K562 (cell line): ENCODE data around the gene ANKRD13A. TPM values are rescaled to one million over a fixed set of nuclear protein-coding genes. Genes with fewer than 3 reads are reported as not detected.
A peak's percentile ranks its signal among the peaks of the same experiment; 100 is the strongest.

Experiments
- ATAC-seq: fragments of 200-7000 bp; cut with Tn5 transposase; 3 replicates; pipeline ENCODE4 v1.9.1; 2020; ENCODE audit warnings: moderate library complexity
- BruUV-seq: library from RNA; stranded (reverse); fragments of 400-500 nt; replicated peaks from 2 replicates; lab custom pipeline; 2021; lab: Mats Ljungman, UMichigan
- CTCF ChIA-PET: fragments of 300-600 bp; formaldehyde crosslinking; extraction: SDS; loops from one replicate; lab custom pipeline; 2021; ENCODE audit warnings: low intra/inter-chr PET ratio; lab: Yijun Ruan, JAX
- POLR2A ChIA-PET: fragments of 300-600, 350-650 bp; sonication (Branson Sonifier 250); formaldehyde crosslinking; extraction: SDS; loops from one replicate; lab custom pipeline; 2021; ENCODE audit warnings: antibody characterized with exemption, inconsistent platforms; lab: Yijun Ruan, JAX
- DNase-seq, 4 experiments: peaks; one replicate each; pipeline versions ENCODE4 v3.0.0 to v3.0.0-alpha.2; 2011 to 2018; ENCODE audit warnings: low spot score in 3 of 4, mixed read lengths in 3 of 4; ENCODE audit errors: extremely low read depth in 1 of 4
- FAIRE-seq: peaks from 2 replicates; lab custom pipeline; 2011; peaks lifted over from hg19 to GRCh38; lab: Jason Lieb, UNC
- H2AFZ ChIP-seq: 2 replicates; pipeline ENCODE4 v1.6.0; 2011; ENCODE audit warnings: low read depth, low read length, control low read depth, inconsistent platforms
- H3K27ac ChIP-seq: fragments of 200-600 bp; 3 replicates; pipeline ENCODE4 v1.8.0; 2011; ENCODE audit warnings: low read depth, mild to moderate bottlenecking, control low read depth, inconsistent platforms, low read length, moderate library complexity, mixed read lengths; ENCODE audit errors: extremely low read depth
- H3K27me3 ChIP-seq, 2 experiments: fragments of 300-600 bp in 1 of 2; 2 replicates in 1 of 2; 3 replicates in 1 of 2; pipeline versions ENCODE4 v1.6.0 to v1.8.0; 2011; ENCODE audit warnings: inconsistent platforms in 2 of 2, low read length in 2 of 2, mild to moderate bottlenecking in 1 of 2, mixed read lengths in 1 of 2, moderate library complexity in 1 of 2; ENCODE audit not compliant: control insufficient read depth in 2 of 2, insufficient read depth in 2 of 2
- H3K36me3 ChIP-seq: fragments of 300-600 bp; 3 replicates; pipeline ENCODE4 v1.8.0; 2011; ENCODE audit warnings: mild to moderate bottlenecking, low read length, inconsistent platforms; ENCODE audit not compliant: control insufficient read depth, insufficient read depth
- H3K4me1 ChIP-seq, 2 experiments: fragments of 200-600 bp in 1 of 2; replicated peaks in 1 of 2; 2 replicates in 1 of 2; 3 replicates in 1 of 2; pipeline versions ENCODE4 v1.5.1 to v1.8.0; 2011; ENCODE audit warnings: inconsistent platforms in 2 of 2, low read length in 2 of 2, mild to moderate bottlenecking in 1 of 2, mixed read lengths in 1 of 2, moderate library complexity in 1 of 2; ENCODE audit not compliant: control insufficient read depth in 2 of 2, insufficient read depth in 2 of 2
- H3K4me2 ChIP-seq: 2 replicates; pipeline ENCODE4 v1.6.1; 2011; ENCODE audit warnings: low read length, control low read depth, inconsistent platforms, mixed read lengths; ENCODE audit not compliant: insufficient read depth
- H3K4me3 ChIP-seq: fragments of 200-600 bp; sonication (generic), shearing (Covaris generic); 2 replicates; pipeline ENCODE4 v1.5.1; 2016; ENCODE audit warnings: control low read depth, inconsistent platforms
- H3K79me2 ChIP-seq: fragments of 200-600 bp; 3 replicates; pipeline ENCODE4 v1.8.0; 2011; ENCODE audit warnings: low read length, inconsistent platforms; ENCODE audit not compliant: control insufficient read depth, insufficient read depth
- H3K9ac ChIP-seq, 2 experiments: 2 replicates each; pipeline versions ENCODE4 v1.6.0 to v1.6.1; 2011; ENCODE audit warnings: low read depth in 2 of 2, low read length in 2 of 2, control low read depth in 1 of 2, inconsistent platforms in 1 of 2, mild to moderate bottlenecking in 1 of 2, mixed read lengths in 1 of 2; ENCODE audit not compliant: insufficient read depth in 1 of 2
- H3K9me1 ChIP-seq: one replicate; pipeline ENCODE4 v1.6.0; 2011; ENCODE audit warnings: inconsistent platforms, mild to moderate bottlenecking, low read length, moderate library complexity; ENCODE audit not compliant: control insufficient read depth, insufficient read depth
- H3K9me3 ChIP-seq: replicated peaks from 2 replicates; pipeline ENCODE4 v1.5.1; 2011; ENCODE audit warnings: low read depth, low read length, inconsistent platforms; ENCODE audit not compliant: control insufficient read depth, insufficient read depth
- H4K20me1 ChIP-seq: replicated peaks from 2 replicates; pipeline ENCODE4 v1.6.1; 2011; ENCODE audit warnings: low read length, inconsistent platforms, mixed read lengths; ENCODE audit not compliant: control insufficient read depth, insufficient read depth
- ATF1 ChIP-seq, 2 experiments: fragments of 450-650 bp in 1 of 2; IDR thresholded peaks; 2 replicates each; pipeline ENCODE4 v1.6.1; 2016; ENCODE audit warnings: missing compliant biosample characterization in 1 of 2, missing genetic modification characterization in 1 of 2
- CBFB ChIP-seq: sonication (generic); formaldehyde crosslinking; IDR thresholded peaks from 2 replicates; pipeline ENCODE4 v1.4.0; 2020; ENCODE audit warnings: mild to moderate bottlenecking, missing genetic modification reagents
- CHD1 ChIP-seq: fragments of 200-600 bp; sonication (generic); IDR thresholded peaks from one replicate; pipeline ENCODE4 v1.6.1; 2012; ENCODE audit warnings: mild to moderate bottlenecking, moderate library complexity, low read length, inconsistent platforms
- FOXA1 ChIP-seq: fragments of 450-650 bp; IDR thresholded peaks from 2 replicates; pipeline ENCODE4 v1.6.1; 2016; ENCODE audit warnings: mild to moderate bottlenecking, borderline replicate concordance
- HSF4 ChIP-seq: fragments of 250-450 bp; sonication (Bioruptor Pico); IDR thresholded peaks from 2 replicates; pipeline ENCODE4 v2.1.2; 2022; ENCODE audit warnings: mild to moderate bottlenecking, moderate library complexity, borderline replicate concordance
- ID3 ChIP-seq, 2 experiments: fragments of 250-450 bp in 1 of 2; fragments of 450-650 bp in 1 of 2; sonication (Bioruptor Pico) in 1 of 2; IDR thresholded peaks; 2 replicates each; pipeline versions ENCODE4 v1.6.1 to v1.8.0; 2016 to 2021; ENCODE audit warnings: mild to moderate bottlenecking in 2 of 2, moderate library complexity in 2 of 2, missing compliant biosample characterization in 1 of 2, missing genetic modification characterization in 1 of 2
- LEF1 ChIP-seq: fragments of 450-650 bp; IDR thresholded peaks from 2 replicates; pipeline ENCODE4 v1.6.1; 2016; ENCODE audit warnings: mild to moderate bottlenecking
- PTRF ChIP-seq: fragments of 450-650 bp; IDR thresholded peaks from 2 replicates; pipeline ENCODE4 v1.6.1; 2016; ENCODE audit warnings: mild to moderate bottlenecking, missing genetic modification characterization, missing compliant biosample characterization
- SOX6 ChIP-seq: fragments of 450-650 bp; IDR thresholded peaks from 2 replicates; pipeline ENCODE4 v1.6.1; 2014; ENCODE audit warnings: mild to moderate bottlenecking
- SRSF9 ChIP-seq: fragments of 200-400 bp; formaldehyde crosslinking; IDR thresholded peaks from 2 replicates; pipeline ENCODE4 v1.6.1; 2017; ENCODE audit warnings: low read depth, low read length, borderline replicate concordance
- STAT5A ChIP-seq: IDR thresholded peaks from 2 replicates; pipeline ENCODE4 v1.6.1; 2012; ENCODE audit warnings: low read length, inconsistent platforms, borderline replicate concordance
- TEAD2 ChIP-seq: fragments of 450-650 bp; IDR thresholded peaks from 2 replicates; pipeline ENCODE4 v1.6.1; 2016; ENCODE audit warnings: missing genetic modification characterization, control low read depth, missing compliant biosample characterization
- ZNF121 ChIP-seq: sonication (generic); formaldehyde crosslinking; conservative IDR thresholded peaks from 2 replicates; pipeline ENCODE4 v1.8.0; 2022; ENCODE audit warnings: missing genetic modification reagents
- WGBS: fragments of 100-300 bp; shearing (Covaris generic); methylation state at CpG from one replicate; pipeline ENCODE4 v1.1.6; 2016; ENCODE audit warnings: low coverage, mixed read lengths; ENCODE audit not compliant: insufficient coverage; ENCODE audit errors: missing lambda C conversion rate; 5-methylcytosine and 5-hydroxymethylcytosine counted together
- in situ Hi-C: fragments of 300-500 bp; cut with MboI; formaldehyde crosslinking; loops from 4 replicates; pipeline ENCODE4 v1.15.0; 2018; ENCODE audit warnings: inconsistent platforms, mixed read lengths
- intact Hi-C: fragments of 100-400 bp; cut with micrococcal nuclease; formaldehyde crosslinking; loops from 2 replicates; pipeline ENCODE4 v1.14.2; 2022
- polyA plus RNA-seq, 8 experiments: library from polyadenylated mRNA; depleted of rRNA in 4 of 8; stranded (reverse) in 5 of 8; unstranded in 3 of 8; fragments of >200 nt; fragmentation: Nextera tagmentation in 2 of 8; fragmentation: Illumina TruSeq in 1 of 8; extraction: Ambion mirVana in 2 of 8; extraction: Trizol in 1 of 8; gene quantifications; 2 replicates each; pipeline versions ENCODE4 v1.2.1 to v1.2.3, GENCODE V29; 2011 to 2014; ENCODE audit warnings: inconsistent platforms in 1 of 8, missing spikeins in 1 of 8
- total RNA-seq, 7 experiments: library from RNA; depleted of rRNA in 6 of 7; stranded (reverse); fragments of >200 nt in 6 of 7; fragmentation: Illumina TruSeq in 2 of 7; extraction: Trizol in 2 of 7; gene quantifications; 2 replicates each; pipeline versions ENCODE4 v1.2.1 to v1.2.3, GENCODE V29; 2011 to 2021; ENCODE audit warnings: low replicate concordance in 1 of 7
- TF ChIP-seq, protein P1 (sequence below): fragments of 250-450 bp; sonication (Bioruptor Pico); IDR thresholded peaks from 2 replicates; pipeline ENCODE4 v1.5.1; 2021; ENCODE audit warnings: mild to moderate bottlenecking
- TF ChIP-seq, protein P2 (sequence below): fragments of 250-450 bp; sonication (Bioruptor Pico); IDR thresholded peaks from 2 replicates; pipeline ENCODE4 v1.6.1; 2021; ENCODE audit warnings: mild to moderate bottlenecking

The ANKRD13A gene
- total and polyA plus RNA-seq, 9 of the 15 experiments (the other 6 are each of a cell fraction or from before 2014, with no cell fraction given), result 5.0 to 55.0 (median 41.5) TPM

GRCh38 chr12:109972821-109973220 is 26.4 kb upstream of the ANKRD13A start:
- CTCF ChIA-PET, result no interaction called here
- H3K36me3 ChIP-seq, result peaks cover 39% of the 10 kb centered on the region; the same call in 1 of the 3 replicates

GRCh38 chr12:109981311-109981710 is 17.9 kb upstream of the ANKRD13A start:
- 76% methylated on average over 5 of the region's 5 CpGs for WGBS
- CTCF ChIA-PET, result no interaction called here
- H2AFZ ChIP-seq, result no peak overlapping the region
- intact Hi-C loops, result no loop called here
- FAIRE-seq (no peak), DNase-seq (no peak), ATAC-seq (no peak)
- peaks cover 78% of the 10 kb centered on the region for H3K36me3 ChIP-seq
- H3K27me3 ChIP-seq, result no peaks in the 10 kb centered on the region
- no peaks in the 10 kb centered on the region for H4K20me1 ChIP-seq
- H3K9ac ChIP-seq, result no peak overlapping the region
- in situ Hi-C loops, result no loop called here
- BruUV-seq, result no TSS peak
- no peaks in the 10 kb centered on the region for H3K9me3 ChIP-seq
- 0 out of 5 replicates have a peak, but pooled peaks cover 0 to 3% of the 10 kb centered on the region in 2 experiments for H3K4me1 ChIP-seq
- no peak overlapping the region for H3K27ac ChIP-seq
- no peak overlapping the region for H3K4me3 ChIP-seq
- no peaks in the 10 kb centered on the region for H3K79me2 ChIP-seq
- no peaks in the 10 kb centered on the region for H3K9me1 ChIP-seq
- no peak overlapping the region for H3K4me2 ChIP-seq
- POLR2A ChIA-PET, result interaction anchor here (0.5 to 0.9 kb wide), 2 partner anchors 13 to 92 kb away, joined by 3 read pairs; no protein-coding TSS in a partner anchor
- TF ChIP-seq TEAD2 (tag), result no peak
- no peak for TF ChIP-seq FOXA1
- TF ChIP-seq SRSF9, result no peak
- no peak for TF ChIP-seq SOX6
- no peak for TF ChIP-seq LEF1
- TF ChIP-seq STAT5A, result no peak
- TF ChIP-seq, protein P1, sequence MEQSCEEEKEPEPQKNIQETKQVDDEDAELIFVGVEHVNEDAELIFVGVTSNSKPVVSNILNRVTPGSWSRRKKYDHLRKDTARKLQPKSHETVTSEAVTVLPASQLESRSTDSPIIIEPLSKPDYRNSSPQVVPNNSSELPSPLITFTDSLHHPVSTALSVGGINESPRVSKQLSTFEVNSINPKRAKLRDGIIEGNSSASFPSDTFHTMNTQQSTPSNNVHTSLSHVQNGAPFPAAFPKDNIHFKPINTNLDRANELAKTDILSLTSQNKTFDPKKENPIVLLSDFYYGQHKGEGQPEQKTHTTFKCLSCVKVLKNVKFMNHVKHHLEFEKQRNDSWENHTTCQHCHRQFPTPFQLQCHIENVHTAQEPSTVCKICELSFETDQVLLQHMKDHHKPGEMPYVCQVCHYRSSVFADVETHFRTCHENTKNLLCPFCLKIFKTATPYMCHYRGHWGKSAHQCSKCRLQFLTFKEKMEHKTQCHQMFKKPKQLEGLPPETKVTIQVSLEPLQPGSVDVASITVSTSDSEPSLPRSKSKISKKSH, result no peak
- no peak for TF ChIP-seq HSF4
- TF ChIP-seq ID3 (CRISPR knock-in tag; IDR thresholded peaks at IDR 0.05), result no peak
- no peak for TF ChIP-seq ID3 (tag; IDR thresholded peaks at IDR 0.05)
- TF ChIP-seq ATF1 (CRISPR knock-in tag; IDR thresholded peaks at IDR 0.05), result no peak
- TF ChIP-seq ATF1 (tag; IDR thresholded peaks at IDR 0.05), result no peak
- TF ChIP-seq PTRF, result no peak
- no peak for TF ChIP-seq CHD1
- TF ChIP-seq CBFB (CRISPR knock-in tag), result no peak

More at GRCh38 chr12:109972821-109973220, 26.4 kb upstream of the ANKRD13A start:
- H3K79me2 ChIP-seq, result no peaks in the 10 kb centered on the region
- no peak overlapping the region for H3K27ac ChIP-seq
- BruUV-seq, result no TSS peak
- H3K27me3 ChIP-seq, result no peaks in the 10 kb centered on the region
- ATAC-seq (no peak), DNase-seq (no peak), FAIRE-seq (no peak)
- in situ Hi-C loops, result no loop called here
- H3K4me2 ChIP-seq, result no peak overlapping the region
- WGBS, result 99% methylated on average over 4 of the region's 4 CpGs
- TF ChIP-seq ZNF121 (CRISPR knock-in tag), result peak; percentile 62
- TF ChIP-seq, protein P2, sequence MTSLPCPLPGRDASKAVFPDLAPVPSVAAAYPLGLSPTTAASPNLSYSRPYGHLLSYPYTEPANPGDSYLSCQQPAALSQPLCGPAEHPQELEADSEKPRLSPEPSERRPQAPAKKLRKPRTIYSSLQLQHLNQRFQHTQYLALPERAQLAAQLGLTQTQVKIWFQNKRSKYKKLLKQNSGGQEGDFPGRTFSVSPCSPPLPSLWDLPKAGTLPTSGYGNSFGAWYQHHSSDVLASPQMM, result no peak
- H3K9ac ChIP-seq, result no peak overlapping the region
- no peak overlapping the region for H3K4me3 ChIP-seq
- H3K9me1 ChIP-seq, result no peaks in the 10 kb centered on the region
- intact Hi-C loops, result no loop called here
- POLR2A ChIA-PET, result no interaction called here
- no peaks in the 10 kb centered on the region for H3K9me3 ChIP-seq
- no peak overlapping the region for H2AFZ ChIP-seq
- H3K4me1 ChIP-seq, result no peaks in the 10 kb centered on the region
- no peaks in the 10 kb centered on the region for H4K20me1 ChIP-seq
